WI38 (cell line): ENCODE data around the gene SLC22A12.

Experiments used
- H3K4me3 ChIP-seq: 2 replicates; pipeline ENCODE4 v1.5.1; 2011; ENCODE audit warnings: low read depth, mild to moderate bottlenecking, control low read depth, low read length
- TF ChIP-seq, protein P1 (sequence below): IDR thresholded peaks from 2 replicates; pipeline ENCODE4 v1.5.1; 2012; ENCODE audit warnings: low read depth, mild to moderate bottlenecking, control low read depth, low read length

The SLC22A12 gene

DNA sequence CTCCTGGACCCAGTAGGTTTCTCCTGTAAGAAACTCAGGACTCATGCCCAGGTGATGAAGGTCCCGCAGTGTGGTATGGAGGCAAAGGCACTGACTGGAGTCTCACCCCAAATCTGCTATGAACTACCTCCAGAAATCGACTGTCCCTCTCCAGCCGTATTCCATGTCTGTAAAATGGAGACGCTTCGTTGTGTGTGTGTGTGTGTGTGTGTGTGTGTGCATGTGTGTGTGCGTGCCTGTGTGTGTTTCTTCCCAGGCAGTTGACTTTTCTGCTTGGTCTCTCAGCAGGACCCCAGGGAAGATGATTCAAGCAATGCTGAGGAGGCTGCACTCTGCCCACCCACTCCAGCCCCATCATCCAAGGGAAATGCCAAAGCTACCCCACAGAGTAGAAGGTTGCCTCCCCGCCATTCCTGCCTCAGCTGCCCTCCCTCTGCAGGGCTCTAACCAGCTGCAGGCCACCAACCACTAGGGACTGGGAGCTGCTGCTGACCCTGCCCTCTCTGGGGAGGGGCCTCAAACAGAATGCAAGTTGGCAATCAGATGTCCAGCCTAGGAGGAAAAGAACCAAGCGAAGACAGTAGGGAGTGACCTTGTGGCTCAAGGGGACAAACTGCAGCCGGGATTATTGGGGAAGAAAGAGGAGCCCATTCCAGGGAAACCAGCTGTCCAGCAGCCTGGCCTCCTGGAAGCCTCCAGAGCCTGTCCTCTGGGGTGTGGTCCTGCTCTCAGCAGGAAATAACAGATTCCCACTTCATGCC lies 56.2 kb downstream of the SLC22A12 start:
- H3K4me3 ChIP-seq, result no peak overlapping the region
- TF ChIP-seq, protein P1, sequence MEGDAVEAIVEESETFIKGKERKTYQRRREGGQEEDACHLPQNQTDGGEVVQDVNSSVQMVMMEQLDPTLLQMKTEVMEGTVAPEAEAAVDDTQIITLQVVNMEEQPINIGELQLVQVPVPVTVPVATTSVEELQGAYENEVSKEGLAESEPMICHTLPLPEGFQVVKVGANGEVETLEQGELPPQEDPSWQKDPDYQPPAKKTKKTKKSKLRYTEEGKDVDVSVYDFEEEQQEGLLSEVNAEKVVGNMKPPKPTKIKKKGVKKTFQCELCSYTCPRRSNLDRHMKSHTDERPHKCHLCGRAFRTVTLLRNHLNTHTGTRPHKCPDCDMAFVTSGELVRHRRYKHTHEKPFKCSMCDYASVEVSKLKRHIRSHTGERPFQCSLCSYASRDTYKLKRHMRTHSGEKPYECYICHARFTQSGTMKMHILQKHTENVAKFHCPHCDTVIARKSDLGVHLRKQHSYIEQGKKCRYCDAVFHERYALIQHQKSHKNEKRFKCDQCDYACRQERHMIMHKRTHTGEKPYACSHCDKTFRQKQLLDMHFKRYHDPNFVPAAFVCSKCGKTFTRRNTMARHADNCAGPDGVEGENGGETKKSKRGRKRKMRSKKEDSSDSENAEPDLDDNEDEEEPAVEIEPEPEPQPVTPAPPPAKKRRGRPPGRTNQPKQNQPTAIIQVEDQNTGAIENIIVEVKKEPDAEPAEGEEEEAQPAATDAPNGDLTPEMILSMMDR, result no peak

DNA sequence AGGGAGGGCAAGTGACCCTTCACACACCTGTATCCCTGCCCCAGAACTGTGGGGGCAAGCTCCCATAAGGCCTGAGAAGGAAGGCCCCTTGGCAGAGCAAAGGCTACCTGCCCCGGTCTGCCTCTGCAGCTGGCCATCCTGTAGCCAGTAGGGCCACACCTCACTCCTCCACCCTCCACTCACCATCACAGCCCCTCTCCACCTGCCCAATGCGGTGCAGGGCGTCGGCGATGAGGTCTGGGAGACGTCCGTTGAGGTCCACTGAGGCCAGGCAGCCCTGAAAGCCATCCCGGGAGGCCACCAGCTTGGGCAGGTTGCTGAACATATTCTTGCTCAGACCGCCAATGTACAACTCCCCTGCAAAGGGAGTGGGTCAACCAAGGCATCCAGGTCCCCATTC lies 57.5 kb downstream of the SLC22A12 start:
- TF ChIP-seq, protein P1, result no peak
- no peak overlapping the region for H3K4me3 ChIP-seq

DNA sequence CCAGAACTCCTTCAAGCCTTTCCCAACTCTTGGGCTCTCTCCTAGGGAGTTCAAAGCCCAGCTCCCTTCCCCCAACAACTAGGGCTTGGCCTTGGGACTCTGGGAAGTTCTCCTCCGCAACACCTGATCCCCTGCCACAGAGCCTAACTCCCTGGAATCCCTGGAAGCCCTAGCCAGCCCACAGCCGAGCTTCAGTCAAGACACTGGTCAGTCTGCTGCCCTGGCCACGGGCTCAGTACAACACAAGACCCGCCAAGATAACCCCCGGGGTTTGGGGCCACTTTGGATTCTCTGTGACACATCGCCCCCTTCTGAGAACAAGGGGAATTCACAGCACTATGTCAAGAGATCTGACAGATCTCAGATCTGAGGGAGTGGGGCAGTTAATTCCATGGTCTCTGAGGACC lies 58.3 kb downstream of the SLC22A12 start:
- H3K4me3 ChIP-seq, result no peak overlapping the region
- TF ChIP-seq, protein P1, result peak; percentile 33; the same call in 1 of the 2 replicates

DNA sequence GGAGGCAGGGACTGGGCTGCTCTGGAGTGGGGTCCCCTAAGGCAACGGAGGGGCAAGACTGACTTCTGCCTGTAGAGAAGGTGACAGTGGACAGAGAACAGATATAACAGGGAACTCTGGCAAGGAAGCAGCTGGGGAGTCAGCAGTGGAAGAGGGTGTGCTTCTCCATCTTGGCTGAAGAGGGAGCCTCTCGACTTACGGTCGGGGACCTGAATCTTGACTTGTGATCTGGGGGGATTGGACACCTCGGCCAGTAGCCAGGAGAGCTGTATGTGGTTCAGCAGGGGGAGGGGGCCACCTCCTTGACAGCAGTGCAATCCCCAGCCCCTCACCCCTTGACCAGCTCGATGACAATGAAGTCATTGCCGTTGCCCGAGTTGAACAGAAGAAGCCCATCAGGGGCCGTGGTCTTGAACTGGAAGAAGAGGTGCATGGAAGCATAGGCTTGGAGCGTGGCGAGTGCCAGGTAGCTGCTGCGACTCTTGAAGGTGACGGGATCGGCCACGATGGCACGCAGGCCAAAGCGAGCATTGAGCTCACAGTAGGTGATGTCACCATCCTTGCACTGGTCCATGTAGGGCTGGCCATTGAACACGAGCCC lies 60.0 kb downstream of the SLC22A12 start:
- TF ChIP-seq, protein P1, result peak; percentile 48
- H3K4me3 ChIP-seq, result no peak overlapping the region
